HEK293T (cell line): Measurements from ENCODE around the gene TAAR9.

ENCODE experiments used
- CTCF ChIA-PET: fragments of 350-600 bp; formaldehyde crosslinking; extraction: SDS; loops from one replicate; lab custom pipeline; 2021; ENCODE audit warnings: antibody characterized with exemption, inconsistent platforms; lab: Yijun Ruan, JAX
- POLR2A ChIA-PET: fragments of 350-600 bp; formaldehyde crosslinking; extraction: SDS; loops from one replicate; lab custom pipeline; 2020; ENCODE audit warnings: antibody characterized with exemption, inconsistent platforms; lab: Yijun Ruan, JAX
- DNase-seq: peaks from one replicate; pipeline ENCODE4 v3.0.0; 2012; ENCODE audit warnings: mixed read lengths; ENCODE audit errors: extremely low spot score
- ARNT ChIP-seq: fragments of 450-650 bp; IDR thresholded peaks from 2 replicates; pipeline ENCODE4 v1.6.1; 2017; ENCODE audit warnings: mild to moderate bottlenecking
- BHLHE40 ChIP-seq: fragments of 450-650 bp; IDR thresholded peaks from 2 replicates; pipeline ENCODE4 v1.6.1; 2016; ENCODE audit warnings: mild to moderate bottlenecking, moderate library complexity, borderline replicate concordance
- CTBP1 ChIP-seq: fragments of 450-650 bp; IDR thresholded peaks from 2 replicates; pipeline ENCODE4 v1.6.1; 2016; ENCODE audit warnings: borderline replicate concordance
- ELF4 ChIP-seq: fragments of 450-650 bp; IDR thresholded peaks from 2 replicates; pipeline ENCODE4 v1.6.1; 2017; ENCODE audit warnings: antibody characterized with exemption
- FOXA1 ChIP-seq: fragments of 450-650 bp; IDR thresholded peaks from 2 replicates; pipeline ENCODE4 v1.6.1; 2016; ENCODE audit warnings: mild to moderate bottlenecking
- FOXK2 ChIP-seq: fragments of 450-650 bp; IDR thresholded peaks from 2 replicates; pipeline ENCODE4 v1.6.1; 2016; ENCODE audit warnings: mild to moderate bottlenecking
- FOXM1 ChIP-seq: fragments of 450-650 bp; IDR thresholded peaks from 2 replicates; pipeline ENCODE4 v1.6.1; 2017; ENCODE audit warnings: mild to moderate bottlenecking, borderline replicate concordance
- HDGF ChIP-seq: fragments of 450-650 bp; IDR thresholded peaks from 2 replicates; pipeline ENCODE4 v1.6.1; 2017; ENCODE audit warnings: antibody characterized with exemption, borderline replicate concordance
- L3MBTL2 ChIP-seq: fragments of 450-650 bp; conservative IDR thresholded peaks from 2 replicates; pipeline ENCODE4 v1.6.1; 2016; ENCODE audit warnings: mild to moderate bottlenecking
- LEF1 ChIP-seq: fragments of 450-650 bp; IDR thresholded peaks from 2 replicates; pipeline ENCODE4 v1.6.1; 2017; ENCODE audit warnings: mild to moderate bottlenecking, borderline replicate concordance
- NFRKB ChIP-seq: fragments of 450-650 bp; IDR thresholded peaks from 2 replicates; pipeline ENCODE4 v1.6.1; 2016; ENCODE audit warnings: mild to moderate bottlenecking, moderate library complexity
- PKNOX1 ChIP-seq: fragments of 450-650 bp; IDR thresholded peaks from 2 replicates; pipeline ENCODE4 v1.6.1; 2016
- SP1 ChIP-seq: fragments of 450-650 bp; IDR thresholded peaks from 2 replicates; pipeline ENCODE4 v1.6.1; 2017
- SUZ12 ChIP-seq: fragments of 450-650 bp; IDR thresholded peaks from 2 replicates; pipeline ENCODE4 v1.6.1; 2016; ENCODE audit warnings: mild to moderate bottlenecking
- TARDBP ChIP-seq: fragments of 450-650 bp; IDR thresholded peaks from 2 replicates; pipeline ENCODE4 v1.6.1; 2016
- ZNF384 ChIP-seq: fragments of 450-650 bp; IDR thresholded peaks from 2 replicates; pipeline ENCODE4 v1.6.1; 2016

The TAAR9 gene

GRCh38 chr6:132494954-132495353 is 43.1 kb upstream of the TAAR9 start:
- POLR2A ChIA-PET, result no interaction called here
- CTCF ChIA-PET, result no interaction called here
- DNase-seq, result no peak
- TF ChIP-seq SP1, result no peak
- no peak for TF ChIP-seq LEF1
- no peak for TF ChIP-seq FOXA1
- no peak for TF ChIP-seq CTBP1
- TF ChIP-seq ELF4, result no peak
- TF ChIP-seq NFRKB, result no peak
- no peak for TF ChIP-seq PKNOX1
- no peak for TF ChIP-seq FOXK2
- TF ChIP-seq BHLHE40, result no peak
- no peak for TF ChIP-seq TARDBP
- no peak for TF ChIP-seq SUZ12
- TF ChIP-seq ARNT, result no peak
- no peak for TF ChIP-seq HDGF
- no peak for TF ChIP-seq ZNF384
- no peak for TF ChIP-seq FOXM1
- TF ChIP-seq L3MBTL2, result no peak

- no peak for TF ChIP-seq FOXK2
- TF ChIP-seq TARDBP, result no peak
- DNase-seq, result no peak
- ChIA-PET CTCF (interaction anchor here (0.9 kb wide), 1 partner anchor 216 kb away, joined by 4 read pairs; no protein-coding TSS in a partner anchor), POLR2A (interaction anchor here (1.1 kb wide), 1 partner anchor 318 kb away, joined by 3 read pairs; the partner anchor contains the start of gene RPS12)
These were observed 42.4 kb upstream of the TAAR9 start for GRCh38 chr6:132495604-132496079.

GRCh38 chr6:132496519-132497180 is 41.4 kb upstream of the TAAR9 start:
- ChIA-PET CTCF (interaction anchor here (0.9 kb wide), 1 partner anchor 217 kb away, joined by 5 read pairs; no protein-coding TSS in a partner anchor), POLR2A (interaction anchor here (1.1 to 1.3 kb wide), 2 partner anchors 16 to 317 kb away, joined by 3 read pairs; partner anchors contain the start of genes RPS12 and STX7)
- TF ChIP-seq SP1 (no peak), ZNF384 (no peak), LEF1 (no peak), ELF4 (no peak)
- DNase-seq, result no peak

GRCh38 chr6:132498638-132499037 is 39.4 kb upstream of the TAAR9 start:
- ChIA-PET CTCF (no interaction called here), POLR2A (no interaction called here)
- TF ChIP-seq BHLHE40, result no peak
- TF ChIP-seq TARDBP, result no peak
- TF ChIP-seq SUZ12, result no peak
- TF ChIP-seq LEF1, result no peak
- no peak for TF ChIP-seq FOXK2
- no peak for TF ChIP-seq HDGF
- no peak for TF ChIP-seq SP1
- TF ChIP-seq FOXM1, result no peak
- TF ChIP-seq FOXA1, result no peak
- TF ChIP-seq PKNOX1, result no peak
- TF ChIP-seq ARNT, result no peak
- DNase-seq, result no peak

GRCh38 chr6:132499757-132500156 is 38.3 kb upstream of the TAAR9 start:
- ChIA-PET POLR2A (no interaction called here), CTCF (no interaction called here)
- no peak for DNase-seq
- TF ChIP-seq NFRKB, result no peak
- no peak for TF ChIP-seq BHLHE40
- no peak for TF ChIP-seq HDGF
- TF ChIP-seq SP1, result no peak
- no peak for TF ChIP-seq ZNF384
- no peak for TF ChIP-seq FOXK2
- no peak for TF ChIP-seq FOXM1
- no peak for TF ChIP-seq ELF4
- no peak for TF ChIP-seq L3MBTL2
- no peak for TF ChIP-seq PKNOX1
- no peak for TF ChIP-seq CTBP1
- TF ChIP-seq FOXA1, result no peak
- no peak for TF ChIP-seq ARNT
- TF ChIP-seq LEF1, result no peak
- TF ChIP-seq TARDBP, result no peak
- no peak for TF ChIP-seq SUZ12

- CTCF ChIA-PET, result no interaction called here
- DNase-seq, result no peak
- no peak for TF ChIP-seq HDGF
- no peak for TF ChIP-seq FOXK2
- no peak for TF ChIP-seq TARDBP
- no peak for TF ChIP-seq FOXM1
- TF ChIP-seq SP1, result no peak
- TF ChIP-seq ARNT, result no peak
- TF ChIP-seq ZNF384, result no peak
- TF ChIP-seq SUZ12, result no peak
- TF ChIP-seq ELF4, result no peak
- TF ChIP-seq BHLHE40, result no peak
- TF ChIP-seq NFRKB, result no peak
- POLR2A ChIA-PET, result no interaction called here
These were observed 33.3 kb upstream of the TAAR9 start for GRCh38 chr6:132504757-132505156.
